Upper lobe of left lung (tissue), 4 donors: ENCODE results near the gene KIF7.

Experiments used
- CTCF ChIP-seq, 6 experiments: fragments of 450-650 bp in 4 of 6; fragments of 200-600 bp in 2 of 6; sonication (generic) in 2 of 6; IDR thresholded peaks; one replicate each; pipeline ENCODE4 v1.5.1; 2016 to 2019; ENCODE audit warnings: antibody characterized with exemption in 6 of 6
- EP300 ChIP-seq, 4 donors: sonication (generic); formaldehyde crosslinking; IDR thresholded peaks; one replicate each; pipeline ENCODE4 v1.5.1; 2017; ENCODE audit warnings: antibody characterized with exemption in 4 of 4, control low read depth in 2 of 4
- POLR2A ChIP-seq, 4 donors: fragments of 450-650 bp; IDR thresholded peaks; one replicate each; pipeline ENCODE4 v1.5.1; 2016 to 2017; ENCODE audit warnings: antibody characterized with exemption in 4 of 4, mild to moderate bottlenecking in 2 of 4
- POLR2AphosphoS5 ChIP-seq, 2 donors: sonication (generic); formaldehyde crosslinking; IDR thresholded peaks; one replicate each; pipeline ENCODE4 v1.5.1; 2017; ENCODE audit warnings: antibody characterized with exemption in 2 of 2

GRCh38 chr15:89664441-89665350 lies 9.4 kb upstream of the KIF7 start:
- TF ChIP-seq CTCF (IDR thresholded peaks at IDR 0.05) (no peak), EP300 (IDR thresholded peaks at IDR 0.05) (no peak), POLR2A (IDR thresholded peaks at IDR 0.05) (no peak), POLR2AphosphoS5 (IDR thresholded peaks at IDR 0.05) (no peak)
